ENCODE results near the gene ZFX. TPM values are rescaled to one million over a fixed set of nuclear protein-coding genes. Genes with fewer than 3 reads are reported as not detected.

Gene ZFX
- total and polyA plus RNA-seq, 10 of the 15 experiments (the other 5 are each of a cell fraction or from before 2014, with no cell fraction given), result 6.8 to 40.9 (median 24.6) TPM

DNA sequence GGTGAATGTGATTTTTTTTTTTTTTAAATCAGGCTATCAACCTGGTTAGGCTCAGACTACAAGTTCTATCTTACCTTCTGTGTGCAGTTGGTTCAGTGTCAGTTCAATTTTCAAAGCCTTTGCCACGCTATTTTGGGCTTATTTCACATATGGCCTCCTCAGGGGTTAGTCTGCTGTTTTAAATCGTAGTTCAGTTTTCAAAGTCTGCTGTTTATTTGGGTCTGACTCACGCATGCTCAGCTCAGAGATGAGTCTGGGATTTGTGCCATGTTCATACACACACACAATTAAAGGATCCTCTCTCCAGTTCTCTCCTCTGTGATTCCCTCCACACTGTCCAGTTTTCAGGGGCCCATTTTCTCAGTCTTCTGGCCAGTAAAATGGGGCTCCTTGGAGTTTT is 32.3 kb upstream of the ZFX start:
- H3K36me3 ChIP-seq (ENCODE audit: control insufficient read depth in 2 of 2, insufficient read depth in 2 of 2, low read length in 1 of 2), result no peaks in the 10 kb centered on the region
- no peaks in the 10 kb centered on the region for H4K20me1 ChIP-seq (ENCODE audit: control insufficient read depth, insufficient read depth)
- H3K79me2 ChIP-seq (ENCODE audit: control insufficient read depth, insufficient read depth, low read length), result no peaks in the 10 kb centered on the region
- H2AFZ ChIP-seq (ENCODE audit: control insufficient read depth, low read depth, low read length), result no peak overlapping the region
- no TSS peak for BruUV-seq (replicated peaks)
- H3K9ac ChIP-seq (ENCODE audit: control insufficient read depth, insufficient read depth, low read length), result no peak overlapping the region
- ChIA-PET RAD21 (ENCODE audit: unreplicated experiment) (no interaction called here), SMC1A (ENCODE audit: uncharacterized antibody, unreplicated experiment) (no interaction called here), CTCF (no interaction called here), POLR2A (no interaction called here)
- intact Hi-C loops (cut with micrococcal nuclease; ENCODE audit: unreplicated experiment), result no loop called here
- WGBS (ENCODE audit: insufficient coverage, insufficient replicate concordance, low lambda C conversion rate, missing lambda C conversion rate), result 50% methylated on average over 3 of the region's 3 CpGs
- in situ Hi-C loops (cut with MboI), result no loop called here
- ATAC-seq, result no peak
- H3K4me1 ChIP-seq (ENCODE audit: control insufficient read depth, insufficient read depth, low read length), result no peaks in the 10 kb centered on the region
- no peak for FAIRE-seq
- H3K27ac ChIP-seq (ENCODE audit: control insufficient read depth, insufficient read depth), result no peak overlapping the region
- no peak for DNase-seq (ENCODE audit: low read depth, low spot score)
- no peak overlapping the region for H3K4me2 ChIP-seq (ENCODE audit: control insufficient read depth, insufficient read depth)
- no peak overlapping the region for H3K4me3 ChIP-seq
- no peaks in the 10 kb centered on the region for H3K9me3 ChIP-seq (replicated peaks; ENCODE audit: control insufficient read depth, insufficient read depth, low read length)
- no peaks in the 10 kb centered on the region for H3K27me3 ChIP-seq (replicated peaks in 1 of 2; ENCODE audit: control insufficient read depth in 2 of 2, insufficient read depth in 2 of 2, low read length in 1 of 2)
- TF ChIP-seq IKZF1 (conservative IDR thresholded peaks at IDR 0.05) (no peak), PAX8 (IDR thresholded peaks at IDR 0.05) (no peak), BACH1 (IDR thresholded peaks at IDR 0.05; ENCODE audit: borderline replicate concordance) (no peak), MEF2A (IDR thresholded peaks at IDR 0.05; ENCODE audit: insufficient read depth, low read depth, low read length) (no peak), CEBPB (IDR thresholded peaks at IDR 0.05; ENCODE audit: borderline replicate concordance in 1 of 2, low read depth in 2 of 2, low read length in 2 of 2) (no peak), KDM1A (IDR thresholded peaks at IDR 0.05; ENCODE audit: borderline replicate concordance) (no peak), CBX5 (IDR thresholded peaks at IDR 0.05; ENCODE audit: low read depth) (no peak), IKZF2 (IDR thresholded peaks at IDR 0.05) (no peak), ESRRA (IDR thresholded peaks at IDR 0.05; ENCODE audit: low read length) (no peak), TCF7 (IDR thresholded peaks at IDR 0.05; ENCODE audit: borderline replicate concordance) (no peak), IRF4 (IDR thresholded peaks at IDR 0.05; ENCODE audit: low read depth, low read length) (no peak), MYB (IDR thresholded peaks at IDR 0.05; ENCODE audit: borderline replicate concordance, low read depth, low read length) (no peak), SRF (IDR thresholded peaks at IDR 0.05; ENCODE audit: low read depth in 2 of 2, low read length in 2 of 2) (no peak)
- TF ChIP-seq, protein P1, sequence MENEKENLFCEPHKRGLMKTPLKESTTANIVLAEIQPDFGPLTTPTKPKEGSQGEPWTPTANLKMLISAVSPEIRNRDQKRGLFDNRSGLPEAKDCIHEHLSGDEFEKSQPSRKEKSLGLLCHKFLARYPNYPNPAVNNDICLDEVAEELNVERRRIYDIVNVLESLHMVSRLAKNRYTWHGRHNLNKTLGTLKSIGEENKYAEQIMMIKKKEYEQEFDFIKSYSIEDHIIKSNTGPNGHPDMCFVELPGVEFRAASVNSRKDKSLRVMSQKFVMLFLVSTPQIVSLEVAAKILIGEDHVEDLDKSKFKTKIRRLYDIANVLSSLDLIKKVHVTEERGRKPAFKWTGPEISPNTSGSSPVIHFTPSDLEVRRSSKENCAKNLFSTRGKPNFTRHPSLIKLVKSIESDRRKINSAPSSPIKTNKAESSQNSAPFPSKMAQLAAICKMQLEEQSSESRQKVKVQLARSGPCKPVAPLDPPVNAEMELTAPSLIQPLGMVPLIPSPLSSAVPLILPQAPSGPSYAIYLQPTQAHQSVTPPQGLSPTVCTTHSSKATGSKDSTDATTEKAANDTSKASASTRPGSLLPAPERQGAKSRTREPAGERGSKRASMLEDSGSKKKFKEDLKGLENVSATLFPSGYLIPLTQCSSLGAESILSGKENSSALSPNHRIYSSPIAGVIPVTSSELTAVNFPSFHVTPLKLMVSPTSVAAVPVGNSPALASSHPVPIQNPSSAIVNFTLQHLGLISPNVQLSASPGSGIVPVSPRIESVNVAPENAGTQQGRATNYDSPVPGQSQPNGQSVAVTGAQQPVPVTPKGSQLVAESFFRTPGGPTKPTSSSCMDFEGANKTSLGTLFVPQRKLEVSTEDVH (IDR thresholded peaks at IDR 0.05; ENCODE audit: low read depth, partially characterized antibody), result no peak
- TF ChIP-seq, protein P2, sequence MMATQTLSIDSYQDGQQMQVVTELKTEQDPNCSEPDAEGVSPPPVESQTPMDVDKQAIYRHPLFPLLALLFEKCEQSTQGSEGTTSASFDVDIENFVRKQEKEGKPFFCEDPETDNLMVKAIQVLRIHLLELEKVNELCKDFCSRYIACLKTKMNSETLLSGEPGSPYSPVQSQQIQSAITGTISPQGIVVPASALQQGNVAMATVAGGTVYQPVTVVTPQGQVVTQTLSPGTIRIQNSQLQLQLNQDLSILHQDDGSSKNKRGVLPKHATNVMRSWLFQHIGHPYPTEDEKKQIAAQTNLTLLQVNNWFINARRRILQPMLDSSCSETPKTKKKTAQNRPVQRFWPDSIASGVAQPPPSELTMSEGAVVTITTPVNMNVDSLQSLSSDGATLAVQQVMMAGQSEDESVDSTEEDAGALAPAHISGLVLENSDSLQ (IDR thresholded peaks at IDR 0.05), result no peak
- TF ChIP-seq, protein P3, sequence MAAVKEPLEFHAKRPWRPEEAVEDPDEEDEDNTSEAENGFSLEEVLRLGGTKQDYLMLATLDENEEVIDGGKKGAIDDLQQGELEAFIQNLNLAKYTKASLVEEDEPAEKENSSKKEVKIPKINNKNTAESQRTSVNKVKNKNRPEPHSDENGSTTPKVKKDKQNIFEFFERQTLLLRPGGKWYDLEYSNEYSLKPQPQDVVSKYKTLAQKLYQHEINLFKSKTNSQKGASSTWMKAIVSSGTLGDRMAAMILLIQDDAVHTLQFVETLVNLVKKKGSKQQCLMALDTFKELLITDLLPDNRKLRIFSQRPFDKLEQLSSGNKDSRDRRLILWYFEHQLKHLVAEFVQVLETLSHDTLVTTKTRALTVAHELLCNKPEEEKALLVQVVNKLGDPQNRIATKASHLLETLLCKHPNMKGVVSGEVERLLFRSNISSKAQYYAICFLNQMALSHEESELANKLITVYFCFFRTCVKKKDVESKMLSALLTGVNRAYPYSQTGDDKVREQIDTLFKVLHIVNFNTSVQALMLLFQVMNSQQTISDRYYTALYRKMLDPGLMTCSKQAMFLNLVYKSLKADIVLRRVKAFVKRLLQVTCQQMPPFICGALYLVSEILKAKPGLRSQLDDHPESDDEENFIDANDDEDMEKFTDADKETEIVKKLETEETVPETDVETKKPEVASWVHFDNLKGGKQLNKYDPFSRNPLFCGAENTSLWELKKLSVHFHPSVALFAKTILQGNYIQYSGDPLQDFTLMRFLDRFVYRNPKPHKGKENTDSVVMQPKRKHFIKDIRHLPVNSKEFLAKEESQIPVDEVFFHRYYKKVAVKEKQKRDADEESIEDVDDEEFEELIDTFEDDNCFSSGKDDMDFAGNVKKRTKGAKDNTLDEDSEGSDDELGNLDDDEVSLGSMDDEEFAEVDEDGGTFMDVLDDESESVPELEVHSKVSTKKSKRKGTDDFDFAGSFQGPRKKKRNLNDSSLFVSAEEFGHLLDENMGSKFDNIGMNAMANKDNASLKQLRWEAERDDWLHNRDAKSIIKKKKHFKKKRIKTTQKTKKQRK (IDR thresholded peaks at IDR 0.05; ENCODE audit: low read depth, low read length), result no peak
- TF ChIP-seq, protein P4, sequence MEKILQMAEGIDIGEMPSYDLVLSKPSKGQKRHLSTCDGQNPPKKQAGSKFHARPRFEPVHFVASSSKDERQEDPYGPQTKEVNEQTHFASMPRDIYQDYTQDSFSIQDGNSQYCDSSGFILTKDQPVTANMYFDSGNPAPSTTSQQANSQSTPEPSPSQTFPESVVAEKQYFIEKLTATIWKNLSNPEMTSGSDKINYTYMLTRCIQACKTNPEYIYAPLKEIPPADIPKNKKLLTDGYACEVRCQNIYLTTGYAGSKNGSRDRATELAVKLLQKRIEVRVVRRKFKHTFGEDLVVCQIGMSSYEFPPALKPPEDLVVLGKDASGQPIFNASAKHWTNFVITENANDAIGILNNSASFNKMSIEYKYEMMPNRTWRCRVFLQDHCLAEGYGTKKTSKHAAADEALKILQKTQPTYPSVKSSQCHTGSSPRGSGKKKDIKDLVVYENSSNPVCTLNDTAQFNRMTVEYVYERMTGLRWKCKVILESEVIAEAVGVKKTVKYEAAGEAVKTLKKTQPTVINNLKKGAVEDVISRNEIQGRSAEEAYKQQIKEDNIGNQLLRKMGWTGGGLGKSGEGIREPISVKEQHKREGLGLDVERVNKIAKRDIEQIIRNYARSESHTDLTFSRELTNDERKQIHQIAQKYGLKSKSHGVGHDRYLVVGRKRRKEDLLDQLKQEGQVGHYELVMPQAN (conservative IDR thresholded peaks at IDR 0.05), result no peak
